ENCODE measurements around the gene LPP.

LPP gene

GRCh38 chr3:188792793-188793192 is 638.8 kb downstream of the LPP start:
- DNase-seq (ENCODE audit: low read depth): no peak

GRCh38 chr3:188796122-188796631 is 642.2 kb downstream of the LPP start:
- DNase-seq (ENCODE audit: low read depth): peak; percentile 88

GRCh38 chr3:188797045-188797444 is 643.1 kb downstream of the LPP start:
- no peak for DNase-seq (ENCODE audit: low read depth)

- no peak for DNase-seq (ENCODE audit: low read depth)
These were observed 644.7 kb downstream of the LPP start for GRCh38 chr3:188798556-188799145.

- no peak for DNase-seq (ENCODE audit: low read depth)
These were observed 647.4 kb downstream of the LPP start for GRCh38 chr3:188801393-188801792.

- no peak for DNase-seq (ENCODE audit: low read depth)
These were observed 648.7 kb downstream of the LPP start for GRCh38 chr3:188802645-188803044.

GRCh38 chr3:188807006-188807405 is 653.0 kb downstream of the LPP start:
- no peak for DNase-seq (ENCODE audit: low read depth)

- no peak for DNase-seq (ENCODE audit: low read depth)
These were observed 658.2 kb downstream of the LPP start for GRCh38 chr3:188812198-188812597.

- no peak for DNase-seq (ENCODE audit: low read depth)
These were observed 660.6 kb downstream of the LPP start for GRCh38 chr3:188814581-188814980.

GRCh38 chr3:188817103-188817934 is 663.4 kb downstream of the LPP start:
- no peak for DNase-seq (ENCODE audit: low read depth)

GRCh38 chr3:188817935-188818269 is 663.9 kb downstream of the LPP start:
- DNase-seq (ENCODE audit: low read depth): no peak

- no peak for DNase-seq (ENCODE audit: low read depth)
These were observed 664.3 kb downstream of the LPP start for GRCh38 chr3:188818282-188818681.

GRCh38 chr3:188819939-188820338 is 666.0 kb downstream of the LPP start:
- peak; percentile 70 for DNase-seq (ENCODE audit: low read depth)

- DNase-seq (ENCODE audit: low read depth): no peak
These were observed 668.0 kb downstream of the LPP start for GRCh38 chr3:188822004-188822403.

- DNase-seq (ENCODE audit: low read depth): no peak
These were observed 668.5 kb downstream of the LPP start for GRCh38 chr3:188822411-188822810.

- DNase-seq (ENCODE audit: low read depth): peak; percentile 32
These were observed 670.6 kb downstream of the LPP start for GRCh38 chr3:188824566-188824965.

- no peak for DNase-seq (ENCODE audit: low read depth)
These were observed 671.9 kb downstream of the LPP start for GRCh38 chr3:188825901-188826300.

- no peak for DNase-seq (ENCODE audit: low read depth)
These were observed 672.6 kb downstream of the LPP start for GRCh38 chr3:188826574-188826973.

GRCh38 chr3:188827103-188827502 is 673.1 kb downstream of the LPP start:
- DNase-seq (ENCODE audit: low read depth): no peak

- no peak for DNase-seq (ENCODE audit: low read depth)
These were observed 673.6 kb downstream of the LPP start for GRCh38 chr3:188827576-188827975.

GRCh38 chr3:188829130-188829529 is 675.2 kb downstream of the LPP start:
- no peak for DNase-seq (ENCODE audit: low read depth)

- no peak for DNase-seq (ENCODE audit: low read depth)
These were observed 675.6 kb downstream of the LPP start for GRCh38 chr3:188829576-188829975.

- no peak for DNase-seq (ENCODE audit: low read depth)
These were observed 676.9 kb downstream of the LPP start for GRCh38 chr3:188830893-188831292.

- no peak for DNase-seq (ENCODE audit: low read depth)
These were observed 678.2 kb downstream of the LPP start for GRCh38 chr3:188832146-188832545.

Measured in GM04504 (cell line).